Lower leg skin (tissue), 4 donors: ENCODE results near the gene UBE2J2. TPM values are rescaled to one million over a fixed set of nuclear protein-coding genes. Genes with fewer than 3 reads are reported as not detected.
A peak's percentile ranks its signal among the peaks of the same experiment; 100 is the strongest.

Source experiments
- DNase-seq, 2 donors: peaks; one replicate each; pipeline ENCODE4 v3.0.0-alpha.2; 2019; ENCODE audit warnings: low spot score in 2 of 2
- H3K4me3 ChIP-seq: fragments of 200-600 bp; sonication (generic); 2 replicates; pipeline ENCODE4 v1.5.1; 2017; ENCODE audit warnings: mild to moderate bottlenecking, low read depth; ENCODE audit not compliant: poor library complexity, severe bottlenecking
- CTCF ChIP-seq, 3 donors: fragments of 450-650 bp; IDR thresholded peaks; one replicate each; pipeline ENCODE4 v1.5.1; 2016; ENCODE audit warnings: antibody characterized with exemption in 3 of 3, mild to moderate bottlenecking in 3 of 3, moderate library complexity in 2 of 3
- POLR2A ChIP-seq, 2 donors: fragments of 450-650 bp; IDR thresholded peaks; one replicate each; pipeline ENCODE4 v1.6.1; 2016 to 2017; ENCODE audit warnings: antibody characterized with exemption in 2 of 2, mild to moderate bottlenecking in 1 of 2, moderate library complexity in 1 of 2
- WGBS, 2 donors: methylation state at CpG; one replicate each; pipeline ENCODE4 v1.1.5; 2018; 5-methylcytosine and 5-hydroxymethylcytosine counted together
- intact Hi-C: fragments of 100-400 bp; cut with DNase I; formaldehyde crosslinking; loops from one replicate; pipeline ENCODE4 v1.15.0; 2023; ENCODE audit warnings: low total_unique reads
- total RNA-seq, 4 donors: library from RNA; depleted of rRNA; stranded (reverse); fragments of >200 nt; gene quantifications; one replicate each; pipeline ENCODE4 v1.1.0, GENCODE V29; 2016

Gene UBE2J2
- total RNA-seq = 10 to 100 TPM; 49.0 to 72.8 (median 54.0) TPM

- intact Hi-C loops = no loop called here
- H3K4me3 ChIP-seq = peak within 1 kb of the TSS; percentile 95
- peak; percentile 90 to 98 for DNase-seq
- WGBS, 2 donors = 1% methylated on average over 51 of the region's 105 CpGs; no CpG with 5 or more reads in 1 of the 2 donors
- TF ChIP-seq CTCF (IDR thresholded peaks at IDR 0.05) = no peak
- no peak for TF ChIP-seq POLR2A (IDR thresholded peaks at IDR 0.05)
Measured at GRCh38 chr1:1273512-1274298, at the start of gene UBE2J2. Gene UBE2J2 (minus strand): TSS chr1:1273854. CDS start chr1:1267992, 5,862 bp downstream.

- 84 to 91% methylated on average over 10 of the region's 10 CpGs for WGBS, 2 donors
- no peak for TF ChIP-seq POLR2A (IDR thresholded peaks at IDR 0.05)
- no peak for TF ChIP-seq CTCF (IDR thresholded peaks at IDR 0.05)
- no peak overlapping the region for H3K4me3 ChIP-seq
- no peak for DNase-seq
- intact Hi-C loops = no loop called here
Measured at GRCh38 chr1:1322952-1323351, 49.3 kb upstream of the UBE2J2 start.

- intact Hi-C loops = no loop called here
- DNase-seq = no peak
- H3K4me3 ChIP-seq = no peak overlapping the region
- WGBS, 2 donors = 86 to 87% methylated on average over 8 to 9 of the region's 14 CpGs
- no peak for TF ChIP-seq POLR2A (IDR thresholded peaks at IDR 0.05)
- TF ChIP-seq CTCF (IDR thresholded peaks at IDR 0.05) = no peak
Measured at GRCh38 chr1:1322418-1322817, 48.8 kb upstream of the UBE2J2 start.

GRCh38 chr1:1321477-1321876 lies 47.8 kb upstream of the UBE2J2 start:
- intact Hi-C loops = no loop called here
- TF ChIP-seq CTCF (IDR thresholded peaks at IDR 0.05) (no peak), POLR2A (IDR thresholded peaks at IDR 0.05) (no peak)
- no peak for DNase-seq
- no peak overlapping the region for H3K4me3 ChIP-seq
- WGBS, 2 donors = 85 to 93% methylated on average over 3 to 8 of the region's 8 CpGs

- 74 to 82% methylated on average over 12 to 13 of the region's 23 CpGs for WGBS, 2 donors
- H3K4me3 ChIP-seq = no peak overlapping the region
- TF ChIP-seq POLR2A (IDR thresholded peaks at IDR 0.05) (no peak), CTCF (IDR thresholded peaks at IDR 0.05) (no peak)
- intact Hi-C loops = no loop called here
- DNase-seq = no peak
Measured at GRCh38 chr1:1320666-1321448, 47.2 kb upstream of the UBE2J2 start.
